Mammary epithelial cell (primary cell): Measurements from ENCODE around the gene PFKFB3.

ENCODE experiments used
- CTCF ChIP-seq, 2 donors: IDR thresholded peaks in 1 of 2; conservative IDR thresholded peaks in 1 of 2; 2 replicates each; pipeline ENCODE4 v1.5.1; 2011 to 2012; ENCODE audit warnings: inconsistent platforms in 2 of 2, low read length in 2 of 2, mild to moderate bottlenecking in 2 of 2, control low read depth in 1 of 2, low read depth in 1 of 2; ENCODE audit not compliant: insufficient read depth in 1 of 2; ENCODE audit errors: extremely low read depth in 1 of 2
- EZH2 ChIP-seq: IDR thresholded peaks from 2 replicates; pipeline ENCODE4 v1.6.1; 2012; ENCODE audit warnings: low read length, inconsistent platforms, borderline replicate concordance

- TF ChIP-seq EZH2 (no peak), CTCF (conservative IDR thresholded peaks at IDR 0.05 in 1 of 2, IDR thresholded peaks at IDR 0.05 in 1 of 2; ENCODE audit: extremely low read depth in 1 of 2, insufficient read depth in 1 of 2, low read depth in 1 of 2, low read length in 2 of 2) (no peak)
Measured at GRCh38 chr10:6201516-6201975, 1.2 kb upstream of the PFKFB3 start.
